Stimulated activated CD4-positive, alpha-beta T cell treated with anti-CD3 and anti-CD28 coated beads, Interleukin-1b, Interleukin-23, amount 100 ng/mL, for 1 hour (primary cell): Measurements from ENCODE around the gene RALGDS.
"Not testable (repeated sequence)": the region's sequence is repeated elsewhere in the genome, so short reads cannot be mapped to it uniquely, and the experiment has no call there.

Experiments used
- DNase-seq, 2 donors: peaks; one replicate each; pipeline ENCODE4 v3.0.0-alpha.2; 2020; ENCODE audit warnings: low read depth in 2 of 2

Gene RALGDS

DNA sequence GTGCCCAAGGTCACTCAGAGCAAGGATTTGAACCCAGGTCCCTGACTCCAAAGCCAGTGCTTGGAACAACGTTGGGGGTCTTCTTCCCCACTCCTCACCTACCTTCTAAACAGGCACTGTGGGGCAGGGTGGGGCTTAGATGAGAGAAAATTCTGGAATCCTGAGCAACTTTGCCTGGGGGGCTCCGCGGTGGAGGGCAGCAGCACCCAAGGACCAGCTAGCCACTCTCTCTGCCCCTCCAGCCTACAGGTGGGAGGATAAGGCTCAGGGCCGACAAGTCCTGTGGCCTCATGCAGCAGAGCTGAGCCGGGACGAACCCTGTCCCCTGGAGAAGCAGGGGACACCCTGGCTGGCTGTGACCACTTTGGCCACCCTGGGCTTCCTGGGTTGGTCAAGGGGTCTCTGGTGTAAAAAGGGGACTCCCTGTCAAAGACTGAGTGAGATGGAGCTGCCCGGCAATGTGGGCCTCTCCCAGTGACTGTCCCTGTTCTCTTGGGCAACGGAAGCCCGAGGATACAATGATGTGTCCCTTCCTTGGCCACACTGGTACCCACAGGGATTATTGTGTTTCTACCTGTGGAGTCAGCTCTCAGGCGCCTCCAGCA lies 32.8 kb downstream of the RALGDS start:
- no peak for DNase-seq

DNA sequence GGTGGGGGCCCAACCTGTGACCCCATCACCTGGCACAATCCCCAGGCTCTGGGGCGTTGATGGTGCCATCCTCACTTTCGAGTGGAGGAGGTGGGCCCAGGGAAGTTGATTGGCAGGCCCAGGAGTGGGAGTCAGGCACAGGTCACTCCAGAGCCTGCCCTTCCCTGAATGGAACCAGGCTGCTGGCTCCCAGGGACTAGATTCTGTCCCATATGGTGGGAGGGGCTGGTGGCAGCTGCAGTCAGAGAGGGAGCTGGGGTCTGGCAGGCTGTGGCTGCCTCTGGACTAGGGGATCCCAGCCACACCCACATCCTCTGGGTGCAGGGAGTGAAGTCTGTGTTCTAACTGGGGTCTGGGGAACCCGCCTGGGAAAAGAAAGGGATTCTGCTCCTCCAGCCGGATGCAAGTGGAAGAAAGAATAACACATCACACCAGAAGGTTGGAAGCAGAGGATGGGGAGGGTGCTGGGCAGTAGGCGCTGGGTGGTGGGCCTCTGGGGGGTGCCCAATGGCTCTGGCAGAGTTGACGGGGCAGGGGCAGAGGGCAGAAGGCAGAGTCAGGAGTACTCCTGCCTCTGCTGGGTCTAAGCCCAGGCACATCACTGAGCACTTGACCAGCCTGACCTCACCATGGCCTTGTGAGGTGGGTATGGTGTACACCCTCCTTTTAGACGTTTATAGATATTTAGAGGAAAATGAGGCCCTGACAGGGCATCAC lies 33.5 kb downstream of the RALGDS start:
- no peak for DNase-seq

DNA sequence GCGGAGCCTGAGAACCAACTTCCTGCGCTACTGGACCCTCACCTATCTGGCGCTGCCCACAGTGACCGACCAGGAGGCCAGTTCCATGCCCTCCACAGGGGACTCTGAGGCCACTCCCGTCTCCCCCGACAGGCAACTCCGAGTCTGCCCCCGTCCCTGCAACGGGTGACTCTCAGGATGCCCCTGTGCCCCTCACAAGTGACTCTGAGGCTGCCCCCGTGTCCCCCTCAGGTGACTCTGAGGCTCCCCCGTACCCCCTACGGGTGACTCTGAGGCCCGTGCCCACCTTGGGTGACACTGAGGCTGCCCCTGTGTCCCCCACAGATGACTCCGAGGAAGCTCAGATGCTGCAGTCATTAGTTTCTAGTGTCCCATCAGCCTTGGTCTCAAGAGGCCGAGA lies 34.1 kb downstream of the RALGDS start:
- DNase-seq = no peak

DNA sequence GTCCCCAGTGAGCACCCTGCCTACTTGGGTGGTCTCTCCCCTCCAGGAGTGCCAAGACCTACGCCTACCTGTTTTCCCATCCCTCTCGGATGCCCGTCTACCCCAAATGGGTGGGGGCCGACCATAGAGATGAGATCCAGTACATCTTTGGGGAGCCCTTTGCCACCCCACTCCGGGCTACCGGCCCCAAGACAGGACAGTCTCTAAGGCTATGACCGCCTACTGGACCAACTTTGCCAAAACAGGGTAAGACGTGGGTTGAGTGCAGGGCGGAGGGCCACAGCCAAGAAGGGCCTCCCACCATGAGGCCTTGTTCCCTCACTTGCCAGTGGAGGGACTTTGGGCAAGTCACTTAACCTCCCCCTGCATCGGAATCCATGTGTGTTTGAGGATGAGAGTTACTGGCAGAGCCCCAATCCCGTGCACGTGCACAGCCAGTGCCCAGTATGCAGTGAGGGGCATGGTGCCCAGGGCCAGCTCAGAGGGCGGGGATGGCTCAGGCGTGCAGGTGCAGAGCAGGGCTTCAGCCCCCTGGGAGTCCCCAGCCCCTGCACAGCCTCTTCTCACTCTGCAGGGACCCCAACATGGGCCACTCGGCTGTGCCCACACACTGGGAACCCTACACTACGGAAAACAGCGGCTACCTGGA lies 34.7 kb downstream of the RALGDS start:
- not testable (repeated sequence) for DNase-seq

DNA sequence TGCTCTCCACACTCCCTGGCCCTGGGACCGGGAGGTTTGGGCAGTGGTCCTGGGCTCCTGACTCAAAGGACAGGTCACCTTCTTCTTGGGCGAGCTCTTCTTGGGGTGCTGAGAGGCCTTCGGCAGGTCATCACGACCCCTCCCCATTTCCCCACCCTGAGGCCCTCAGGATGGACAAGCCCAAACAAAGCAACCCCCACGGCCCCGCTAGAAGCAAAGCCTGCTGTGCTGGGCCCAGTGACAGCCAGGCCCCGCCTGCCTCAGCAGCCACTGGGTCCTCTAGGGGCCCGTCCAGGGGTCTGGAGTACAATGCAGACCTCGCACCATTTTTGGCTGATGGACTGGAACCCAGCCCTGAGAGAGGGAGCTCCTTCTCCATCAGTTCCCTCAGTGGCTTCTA lies 37.4 kb downstream of the RALGDS start:
- not testable (repeated sequence) for DNase-seq

DNA sequence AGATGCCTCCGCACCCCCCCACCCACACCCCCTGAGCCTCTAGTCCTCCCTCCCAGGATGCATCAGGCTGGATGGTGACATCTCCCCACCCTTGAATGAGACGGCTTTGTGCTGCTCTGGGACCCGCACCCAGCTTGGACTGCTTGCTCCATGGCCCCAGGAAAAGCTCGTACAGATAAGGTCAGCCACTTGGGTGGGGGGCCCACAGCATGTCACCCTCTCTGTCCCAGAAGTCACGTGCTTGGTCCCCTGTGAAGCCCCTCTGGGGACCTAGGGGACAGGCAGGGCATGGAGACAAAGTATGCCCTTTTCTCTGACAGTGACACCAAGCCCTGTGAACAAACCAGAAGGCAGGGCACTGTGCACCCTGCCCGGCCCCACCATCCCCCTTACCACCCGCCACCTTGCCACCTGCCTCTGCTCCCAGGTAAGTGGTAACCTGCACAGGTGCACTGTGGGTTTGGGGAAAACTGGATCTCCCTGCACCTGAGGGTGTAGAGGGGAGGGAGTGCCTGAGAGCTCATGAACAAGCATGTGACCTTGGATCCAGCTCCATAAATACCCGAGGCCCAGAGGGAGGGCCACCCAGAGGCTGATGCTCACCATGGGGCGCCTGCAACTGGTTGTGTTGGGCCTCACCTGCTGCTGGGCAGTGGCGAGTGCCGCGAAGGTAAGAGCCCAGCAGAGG lies 38.9 kb downstream of the RALGDS start:
- not testable (repeated sequence) for DNase-seq

DNA sequence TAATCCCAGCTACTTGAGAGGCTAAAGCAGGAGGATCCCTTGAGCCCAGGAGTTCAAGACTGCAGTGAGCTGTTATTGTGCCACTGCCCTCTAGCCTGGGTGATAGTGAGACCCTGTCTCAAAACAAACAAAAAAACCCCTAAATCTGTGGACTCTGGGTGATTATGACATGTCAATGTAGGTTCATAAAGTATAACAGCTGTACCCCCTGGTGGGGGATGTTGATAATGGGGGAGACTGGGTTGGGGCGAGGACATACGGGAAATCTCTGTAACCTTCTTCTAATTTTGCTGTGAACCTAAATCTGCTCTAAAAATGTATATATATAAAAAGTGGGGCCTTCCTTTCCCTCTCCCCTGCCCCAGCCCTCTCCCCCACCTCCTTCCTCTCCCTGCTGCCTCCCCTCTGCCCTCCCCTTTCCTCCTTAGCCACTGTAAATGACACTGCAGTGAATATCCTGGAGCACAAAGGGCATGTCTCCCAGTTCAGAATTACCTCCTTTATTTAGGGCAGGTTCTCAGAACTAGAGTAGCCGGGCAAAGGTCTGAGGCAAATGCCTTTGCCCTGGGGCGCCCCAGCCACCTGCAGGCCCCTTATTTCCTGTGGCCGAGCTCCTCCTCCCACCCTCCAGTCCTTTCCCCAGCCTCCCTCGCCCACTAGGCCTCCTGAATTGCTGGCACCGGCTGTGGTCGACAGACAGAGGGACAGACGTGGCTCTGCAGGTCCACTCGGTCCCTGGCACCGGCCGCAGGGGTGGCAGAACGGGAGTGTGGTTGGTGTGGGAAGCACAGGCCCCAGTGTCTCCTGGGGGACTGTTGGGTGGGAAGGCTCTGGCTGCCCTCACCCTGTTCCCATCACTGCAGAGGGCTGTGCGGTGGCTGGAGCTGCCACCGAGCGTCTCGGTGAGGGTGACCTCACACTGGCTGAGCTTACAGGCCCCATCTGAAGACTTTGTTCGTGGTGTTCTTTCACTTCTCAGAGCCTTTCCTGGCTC lies 40.0 kb downstream of the RALGDS start:
- DNase-seq = not testable (repeated sequence)

DNA sequence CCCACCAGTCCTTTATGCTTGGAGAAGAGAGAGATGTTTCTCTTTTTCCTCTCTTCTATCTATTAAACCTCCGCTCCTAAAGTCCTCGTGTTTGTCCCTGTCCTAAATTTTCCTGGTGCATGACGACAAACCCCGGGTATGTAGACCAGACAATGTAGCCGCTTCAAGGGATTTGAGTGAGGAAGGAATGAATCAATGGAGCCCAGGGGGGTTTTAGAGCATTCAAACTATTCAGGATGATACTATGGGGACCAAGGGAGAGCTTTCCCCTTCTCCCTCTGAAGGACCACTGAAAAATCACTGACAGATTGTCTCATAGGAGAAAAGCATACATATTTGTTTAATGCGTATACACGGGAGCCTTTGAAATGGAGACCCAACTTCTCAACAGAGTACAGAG lies 40.9 kb downstream of the RALGDS start:
- no peak for DNase-seq

DNA sequence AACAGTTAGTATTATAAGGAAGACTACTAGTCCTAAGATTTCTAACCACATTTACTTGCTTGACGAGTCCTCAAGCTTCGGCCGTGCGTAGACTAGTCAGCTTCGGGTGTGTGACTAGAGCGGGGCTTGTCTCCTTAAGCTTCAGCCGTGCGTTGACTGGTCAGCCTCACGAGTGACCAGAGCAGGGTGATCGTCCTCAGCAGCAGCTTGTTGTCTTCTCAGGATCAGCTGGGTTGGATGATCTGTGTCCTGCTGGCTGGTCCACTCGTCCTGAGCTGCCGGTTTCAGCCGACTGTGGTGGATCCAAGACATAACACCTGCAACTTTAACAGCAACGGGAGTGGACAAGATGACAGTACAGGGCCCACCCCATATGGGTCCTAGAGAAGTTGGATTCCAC lies 42.6 kb downstream of the RALGDS start:
- DNase-seq = no peak

DNA sequence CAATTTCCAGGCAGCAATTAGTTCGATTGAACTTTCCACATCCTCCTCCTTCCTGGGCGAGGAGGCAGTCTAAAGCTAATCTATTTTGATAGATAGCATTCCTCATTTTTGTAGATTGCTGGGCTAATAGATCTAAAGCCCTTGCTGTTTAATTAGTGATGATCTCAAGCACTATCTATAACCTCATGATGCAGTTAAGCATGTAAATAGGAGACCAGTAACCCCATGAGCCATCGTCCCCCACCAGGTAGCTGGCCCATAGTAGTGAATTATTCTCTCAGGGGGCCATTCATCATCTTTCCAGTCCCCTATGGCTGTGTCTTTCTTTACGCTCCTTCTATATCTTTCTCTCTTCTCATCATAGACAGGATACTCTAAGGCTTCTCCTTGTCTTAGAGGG lies 44.3 kb downstream of the RALGDS start:
- no peak for DNase-seq

DNA sequence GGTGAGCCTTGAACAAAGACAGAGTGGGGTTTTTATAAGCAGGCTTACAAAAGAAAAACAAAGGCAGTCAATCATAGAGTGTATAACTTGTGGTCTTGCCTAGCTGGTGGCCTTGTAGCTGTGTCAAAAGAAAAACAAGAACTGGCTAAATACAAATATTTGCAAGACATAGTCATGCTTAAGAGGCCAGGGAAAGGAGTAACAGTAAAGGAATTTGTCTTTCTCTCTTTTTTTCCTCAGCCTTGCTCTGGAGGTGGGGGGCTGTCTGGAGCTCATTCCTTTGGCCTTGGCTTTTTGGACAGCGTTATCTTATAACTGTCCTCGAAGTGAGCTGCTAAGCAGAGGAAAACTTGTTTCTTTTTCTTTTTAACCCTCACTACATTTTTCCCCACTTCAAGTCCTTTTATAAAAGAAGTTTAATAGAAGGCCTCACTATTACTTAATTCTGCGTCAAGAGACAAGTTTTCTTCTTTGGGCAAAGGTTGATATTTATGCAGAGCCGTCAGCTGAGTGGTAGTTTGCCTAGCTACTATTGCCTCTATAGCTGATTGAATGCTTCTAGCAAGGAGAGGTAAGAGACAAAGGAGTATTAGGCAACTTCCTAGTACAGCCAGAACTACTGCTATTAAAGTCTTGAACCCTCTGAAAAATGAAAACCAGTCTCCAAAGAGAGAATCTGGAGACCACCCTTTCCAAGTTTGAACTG lies 45.0 kb downstream of the RALGDS start:
- no peak for DNase-seq

DNA sequence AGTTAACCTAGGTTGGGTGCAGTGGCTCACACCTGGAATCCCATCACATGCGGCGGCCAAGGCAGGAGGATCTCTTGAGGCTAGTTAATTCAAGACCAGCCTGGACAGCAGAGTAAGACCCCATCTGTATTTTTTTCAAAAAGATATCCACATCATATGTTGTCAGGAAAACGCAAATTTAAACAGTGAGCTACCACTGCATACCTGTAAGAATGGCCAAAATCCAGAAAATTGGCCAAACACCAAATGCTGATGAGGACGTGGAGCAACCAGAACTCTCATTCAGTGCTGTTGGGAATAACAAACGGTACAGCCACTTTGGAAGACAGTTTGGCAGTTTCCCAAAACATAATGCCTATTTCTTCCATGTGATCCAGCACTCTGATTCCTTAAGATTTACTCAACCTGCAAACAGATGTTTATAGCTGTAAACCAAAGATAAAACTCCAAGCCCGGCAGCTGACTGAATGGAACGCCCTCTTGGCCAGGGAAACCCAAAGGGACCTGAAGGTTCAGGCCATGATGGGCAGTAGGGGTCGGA lies 46.9 kb downstream of the RALGDS start:
- DNase-seq = no peak

DNA sequence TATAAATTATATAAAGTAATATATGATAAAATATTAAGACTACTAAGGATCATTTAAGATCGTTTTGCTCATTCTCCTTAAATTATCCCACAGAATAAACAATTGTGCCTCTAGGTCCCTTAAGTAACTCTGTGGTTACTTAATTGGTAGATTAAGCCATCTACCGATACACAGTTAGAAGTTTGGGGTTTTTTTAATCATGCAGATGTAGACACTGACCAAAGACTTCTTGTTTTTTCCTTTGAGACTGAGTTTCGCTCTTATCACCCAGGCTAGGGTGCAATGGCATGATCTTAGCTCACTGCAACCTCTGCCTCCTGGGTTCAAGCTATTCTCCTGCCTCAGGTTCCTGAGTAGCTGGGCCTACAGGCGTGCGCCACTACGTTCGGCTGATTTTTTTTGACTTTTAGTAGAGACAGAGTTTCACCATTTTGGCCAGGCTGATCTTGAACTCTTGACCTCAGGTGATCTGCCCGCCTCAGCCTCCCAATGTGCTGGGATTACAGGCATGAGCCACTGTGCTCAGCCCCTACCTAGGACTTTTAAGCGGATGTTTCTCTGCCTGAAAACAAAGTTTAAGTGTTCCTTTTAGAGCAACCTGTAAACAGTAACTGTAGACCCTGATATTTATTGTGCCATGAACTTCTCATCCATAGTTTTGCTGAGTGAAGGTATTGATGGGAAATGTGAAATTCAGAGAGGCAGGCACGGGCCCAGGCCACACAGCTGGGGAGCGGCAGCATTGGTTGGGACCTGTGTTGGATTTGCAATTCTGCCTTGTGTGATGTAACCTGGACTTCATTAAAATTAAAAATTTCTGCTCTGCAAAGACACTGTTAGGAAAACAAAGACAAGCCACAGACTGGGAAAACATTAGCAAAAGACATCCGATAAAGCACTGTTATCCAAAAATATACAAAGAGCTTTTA lies 47.7 kb downstream of the RALGDS start:
- DNase-seq = no peak

DNA sequence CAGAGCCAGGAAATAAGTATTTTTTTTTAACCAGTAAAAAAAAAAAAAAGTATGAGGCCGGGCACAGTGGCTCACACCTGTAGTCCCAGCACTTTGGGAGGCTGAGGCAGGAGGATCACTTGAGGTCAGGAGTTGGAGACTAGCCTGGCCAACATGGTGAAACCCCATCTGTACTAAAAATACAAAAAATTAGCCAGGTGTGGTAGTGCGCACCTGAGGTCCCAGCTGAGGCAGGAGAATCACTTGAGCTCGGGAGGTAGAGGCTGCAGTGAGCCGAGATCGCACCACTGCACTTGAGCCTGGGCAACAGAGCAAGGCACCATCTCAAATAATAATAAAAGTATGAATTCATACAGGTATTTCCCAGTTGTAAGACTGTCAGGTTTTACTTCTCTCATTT lies 48.8 kb downstream of the RALGDS start:
- DNase-seq = not testable (repeated sequence)

DNA sequence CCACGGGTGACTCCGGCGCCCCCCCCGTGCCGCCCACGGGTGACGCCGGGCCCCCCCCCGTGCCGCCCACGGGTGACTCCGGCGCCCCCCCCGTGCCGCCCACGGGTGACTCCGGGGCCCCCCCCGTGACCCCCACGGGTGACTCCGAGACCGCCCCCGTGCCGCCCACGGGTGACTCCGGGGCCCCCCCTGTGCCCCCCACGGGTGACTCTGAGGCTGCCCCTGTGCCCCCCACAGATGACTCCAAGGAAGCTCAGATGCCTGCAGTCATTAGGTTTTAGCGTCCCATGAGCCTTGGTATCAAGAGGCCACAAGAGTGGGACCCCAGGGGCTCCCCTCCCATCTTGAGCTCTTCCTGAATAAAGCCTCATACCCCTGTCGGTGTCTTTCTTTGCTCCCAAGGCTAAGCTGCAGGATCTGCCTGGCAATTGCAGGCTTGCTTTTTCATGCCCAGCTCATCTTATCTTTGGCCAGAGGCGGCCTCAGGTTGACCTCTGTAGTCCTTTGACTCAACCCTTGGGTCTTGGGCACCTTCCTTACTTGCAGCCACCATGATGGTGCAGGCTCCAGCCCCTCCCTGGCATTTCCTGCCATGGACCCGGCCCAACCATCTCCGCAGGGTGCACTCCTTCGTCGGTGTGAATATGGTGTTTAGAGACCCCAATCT lies 49.4 kb downstream of the RALGDS start:
- no peak for DNase-seq

DNA sequence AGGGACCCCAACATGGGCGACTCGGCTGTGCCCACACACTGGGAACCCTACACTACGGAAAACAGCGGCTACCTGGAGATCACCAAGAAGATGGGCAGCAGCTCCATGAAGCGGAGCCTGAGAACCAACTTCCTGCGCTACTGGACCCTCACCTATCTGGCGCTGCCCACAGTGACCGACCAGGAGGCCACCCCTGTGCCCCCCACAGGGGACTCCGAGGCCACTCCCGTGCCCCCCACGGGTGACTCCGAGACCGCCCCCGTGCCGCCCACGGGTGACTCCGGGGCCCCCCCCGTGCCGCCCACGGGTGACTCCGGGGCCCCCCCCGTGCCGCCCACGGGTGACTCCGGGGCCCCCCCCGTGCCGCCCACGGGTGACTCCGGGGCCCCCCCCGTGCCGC lies 50.1 kb downstream of the RALGDS start:
- DNase-seq = not testable (repeated sequence)

DNA sequence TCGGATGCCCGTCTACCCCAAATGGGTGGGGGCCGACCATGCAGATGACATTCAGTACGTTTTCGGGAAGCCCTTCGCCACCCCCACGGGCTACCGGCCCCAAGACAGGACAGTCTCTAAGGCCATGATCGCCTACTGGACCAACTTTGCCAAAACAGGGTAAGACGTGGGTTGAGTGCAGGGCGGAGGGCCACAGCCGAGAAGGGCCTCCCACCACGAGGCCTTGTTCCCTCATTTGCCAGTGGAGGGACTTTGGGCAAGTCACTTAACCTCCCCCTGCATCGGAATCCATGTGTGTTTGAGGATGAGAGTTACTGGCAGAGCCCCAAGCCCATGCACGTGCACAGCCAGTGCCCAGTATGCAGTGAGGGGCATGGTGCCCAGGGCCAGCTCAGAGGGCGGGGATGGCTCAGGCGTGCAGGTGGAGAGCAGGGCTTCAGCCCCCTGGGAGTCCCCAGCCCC lies 50.5 kb downstream of the RALGDS start:
- not testable (repeated sequence) for DNase-seq

DNA sequence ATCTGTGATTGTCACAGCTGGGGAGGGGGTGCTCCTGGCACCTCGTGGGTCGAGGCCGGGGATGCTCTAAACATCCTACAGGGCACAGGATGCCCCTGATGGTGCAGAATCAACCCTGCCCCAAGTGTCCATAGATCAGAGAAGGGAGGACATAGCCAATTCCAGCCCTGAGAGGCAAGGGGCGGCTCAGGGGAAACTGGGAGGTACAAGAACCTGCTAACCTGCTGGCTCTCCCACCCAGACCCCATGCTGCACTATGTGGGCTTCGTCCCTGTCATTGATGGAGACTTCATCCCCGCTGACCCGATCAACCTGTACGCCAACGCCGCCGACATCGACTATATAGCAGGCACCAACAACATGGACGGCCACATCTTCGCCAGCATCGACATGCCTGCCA lies 52.6 kb downstream of the RALGDS start:
- not testable (repeated sequence) for DNase-seq

DNA sequence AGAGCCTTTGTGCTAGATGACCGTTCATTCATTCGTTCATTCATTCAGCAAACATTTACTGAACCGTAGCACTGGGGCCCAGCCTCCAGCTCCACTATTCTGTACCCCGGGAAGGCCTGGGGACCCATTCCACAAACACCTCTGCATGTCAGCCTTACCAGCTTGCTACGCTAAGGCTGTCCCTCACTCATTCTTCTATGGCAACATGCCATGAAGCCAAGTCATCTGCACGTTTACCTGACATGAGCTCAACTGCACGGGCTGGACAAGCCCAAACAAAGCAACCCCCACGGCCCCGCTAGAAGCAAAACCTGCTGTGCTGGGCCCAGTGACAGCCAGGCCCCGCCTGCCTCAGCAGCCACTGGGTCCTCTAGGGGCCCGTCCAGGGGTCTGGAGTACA lies 53.2 kb downstream of the RALGDS start:
- no peak for DNase-seq
